Measurements from ENCODE around the gene NACC1. TPM values are rescaled to one million over a fixed set of nuclear protein-coding genes. Genes with fewer than 3 reads are reported as not detected.

NACC1 gene
- total RNA-seq, 1 donor from 2014 or later, result 68.6 TPM

- H3K4me3 Mint-ChIP-seq (ENCODE audit: unreplicated experiment), result no peak overlapping the region
- no peak for TF ChIP-seq CTCF (IDR thresholded peaks at IDR 0.05; ENCODE audit: partially characterized antibody, unreplicated experiment)
- no peak overlapping the region for H3K27ac Mint-ChIP-seq (ENCODE audit: unreplicated experiment)
- H3K9me3 Mint-ChIP-seq (ENCODE audit: unreplicated experiment), result peaks cover 10% of the 10 kb centered on the region
- H3K27me3 Mint-ChIP-seq (ENCODE audit: unreplicated experiment), result peaks cover 13% of the 10 kb centered on the region
- peaks cover 14% of the 10 kb centered on the region for H3K4me1 Mint-ChIP-seq (ENCODE audit: low read depth, unreplicated experiment)
- no peaks in the 10 kb centered on the region for H3K36me3 Mint-ChIP-seq (ENCODE audit: unreplicated experiment)
- DNase-seq, result no peak
These were observed 30.1 kb upstream of the NACC1 start for GRCh38 chr19:13087795-13088537.

GRCh38 chr19:13089139-13089856 is 28.8 kb upstream of the NACC1 start:
- Mint-ChIP-seq H3K4me1 (ENCODE audit: low read depth, unreplicated experiment) (peaks cover 9% of the 10 kb centered on the region), H3K27me3 (ENCODE audit: unreplicated experiment) (peaks cover 12% of the 10 kb centered on the region), H3K27ac (ENCODE audit: unreplicated experiment) (no peak overlapping the region), H3K4me3 (ENCODE audit: unreplicated experiment) (no peak overlapping the region), H3K36me3 (ENCODE audit: unreplicated experiment) (no peaks in the 10 kb centered on the region), H3K9me3 (ENCODE audit: unreplicated experiment) (peaks cover 10% of the 10 kb centered on the region)
- peak; percentile 53 for TF ChIP-seq CTCF (IDR thresholded peaks at IDR 0.05; ENCODE audit: partially characterized antibody, unreplicated experiment)
- DNase-seq, result no peak

- H3K27me3 Mint-ChIP-seq (ENCODE audit: unreplicated experiment), result peaks cover 8% of the 10 kb centered on the region
These were observed 28.1 kb upstream of the NACC1 start for GRCh38 chr19:13089857-13090507.

GRCh38 chr19:13090511-13091231 is 27.4 kb upstream of the NACC1 start:
- TF ChIP-seq CTCF (IDR thresholded peaks at IDR 0.05; ENCODE audit: partially characterized antibody, unreplicated experiment), result no peak
- H3K27ac Mint-ChIP-seq (ENCODE audit: unreplicated experiment), result no peak overlapping the region
- DNase-seq, result no peak
- H3K36me3 Mint-ChIP-seq (ENCODE audit: unreplicated experiment), result no peaks in the 10 kb centered on the region
- H3K27me3 Mint-ChIP-seq (ENCODE audit: unreplicated experiment), result peaks cover 8% of the 10 kb centered on the region
- no peak overlapping the region for H3K4me3 Mint-ChIP-seq (ENCODE audit: unreplicated experiment)
- H3K4me1 Mint-ChIP-seq (ENCODE audit: low read depth, unreplicated experiment), result peaks cover 7% of the 10 kb centered on the region
- H3K9me3 Mint-ChIP-seq (ENCODE audit: unreplicated experiment), result peaks cover 9% of the 10 kb centered on the region

More at GRCh38 chr19:13089857-13090507, 28.1 kb upstream of the NACC1 start:
- peaks cover 9% of the 10 kb centered on the region for H3K4me1 Mint-ChIP-seq (ENCODE audit: low read depth, unreplicated experiment)
- H3K4me3 Mint-ChIP-seq (ENCODE audit: unreplicated experiment), result no peak overlapping the region
- peaks cover 10% of the 10 kb centered on the region for H3K9me3 Mint-ChIP-seq (ENCODE audit: unreplicated experiment)
- TF ChIP-seq CTCF (IDR thresholded peaks at IDR 0.05; ENCODE audit: partially characterized antibody, unreplicated experiment), result no peak
- H3K27ac Mint-ChIP-seq (ENCODE audit: unreplicated experiment), result no peak overlapping the region
- H3K36me3 Mint-ChIP-seq (ENCODE audit: unreplicated experiment), result no peaks in the 10 kb centered on the region
- DNase-seq, result no peak

All from glutamatergic neuron (in vitro differentiated cells).